Lower leg skin (tissue), 3 donors: ENCODE results near the gene SLC39A6.
"Not testable (repeated sequence)": the region's sequence is repeated elsewhere in the genome, so short reads cannot be mapped to it uniquely, and the experiment has no call there.

ENCODE experiments used
- POLR2A ChIP-seq, 2 donors: fragments of 450-650 bp; IDR thresholded peaks; one replicate each; pipeline ENCODE4 v1.6.1; 2016 to 2017; ENCODE audit warnings: antibody characterized with exemption in 2 of 2, mild to moderate bottlenecking in 1 of 2, moderate library complexity in 1 of 2
- TF ChIP-seq, protein P1 (sequence below), 3 donors: fragments of 450-650 bp; IDR thresholded peaks; one replicate each; pipeline ENCODE4 v1.5.1; 2016; ENCODE audit warnings: antibody characterized with exemption in 3 of 3, mild to moderate bottlenecking in 3 of 3, moderate library complexity in 2 of 3

DNA sequence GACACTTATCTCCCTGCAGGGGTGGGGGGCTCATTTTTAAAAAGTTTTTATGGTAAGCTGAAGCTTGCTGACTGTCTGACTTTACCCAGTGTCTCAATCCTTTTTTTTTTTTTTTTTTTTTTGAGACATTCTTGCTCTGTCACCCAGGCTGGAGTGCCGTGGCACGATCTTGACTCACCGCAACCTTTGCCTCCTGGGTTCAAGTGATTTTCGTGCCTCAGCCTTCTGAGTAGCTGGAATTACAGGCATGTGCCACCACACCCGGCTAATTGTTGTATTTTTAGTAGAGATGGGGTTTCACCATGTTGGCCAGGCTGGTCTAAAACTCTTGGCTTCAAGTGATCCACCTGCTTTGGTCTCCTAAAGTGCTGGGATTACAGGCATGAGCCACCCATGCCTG lies 37.0 kb downstream of the SLC39A6 start:
- TF ChIP-seq, protein P1, sequence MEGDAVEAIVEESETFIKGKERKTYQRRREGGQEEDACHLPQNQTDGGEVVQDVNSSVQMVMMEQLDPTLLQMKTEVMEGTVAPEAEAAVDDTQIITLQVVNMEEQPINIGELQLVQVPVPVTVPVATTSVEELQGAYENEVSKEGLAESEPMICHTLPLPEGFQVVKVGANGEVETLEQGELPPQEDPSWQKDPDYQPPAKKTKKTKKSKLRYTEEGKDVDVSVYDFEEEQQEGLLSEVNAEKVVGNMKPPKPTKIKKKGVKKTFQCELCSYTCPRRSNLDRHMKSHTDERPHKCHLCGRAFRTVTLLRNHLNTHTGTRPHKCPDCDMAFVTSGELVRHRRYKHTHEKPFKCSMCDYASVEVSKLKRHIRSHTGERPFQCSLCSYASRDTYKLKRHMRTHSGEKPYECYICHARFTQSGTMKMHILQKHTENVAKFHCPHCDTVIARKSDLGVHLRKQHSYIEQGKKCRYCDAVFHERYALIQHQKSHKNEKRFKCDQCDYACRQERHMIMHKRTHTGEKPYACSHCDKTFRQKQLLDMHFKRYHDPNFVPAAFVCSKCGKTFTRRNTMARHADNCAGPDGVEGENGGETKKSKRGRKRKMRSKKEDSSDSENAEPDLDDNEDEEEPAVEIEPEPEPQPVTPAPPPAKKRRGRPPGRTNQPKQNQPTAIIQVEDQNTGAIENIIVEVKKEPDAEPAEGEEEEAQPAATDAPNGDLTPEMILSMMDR (IDR thresholded peaks at IDR 0.05) = not testable (repeated sequence)
- TF ChIP-seq POLR2A (IDR thresholded peaks at IDR 0.05) = not testable (repeated sequence)
